ENCODE data around the gene TSSC4.

The TSSC4 gene

GRCh38 chr11:2369320-2369719 lies 31.2 kb upstream of the TSSC4 start:
- DNase-seq (ENCODE audit: low spot score) = no peak

GRCh38 chr11:2369896-2370295 lies 30.7 kb upstream of the TSSC4 start:
- no peak for DNase-seq (ENCODE audit: low spot score)

- DNase-seq (ENCODE audit: low spot score) = no peak
Observed at GRCh38 chr11:2374456-2375201, 25.9 kb upstream of the TSSC4 start.

GRCh38 chr11:2375341-2375853 lies 25.2 kb upstream of the TSSC4 start:
- no peak for DNase-seq (ENCODE audit: low spot score)

GRCh38 chr11:2375964-2376551 lies 24.5 kb upstream of the TSSC4 start:
- DNase-seq (ENCODE audit: low spot score) = no peak

GRCh38 chr11:2376751-2377451 lies 23.6 kb upstream of the TSSC4 start, which contains the start of gene CD81:
Gene CD81, plus strand, starts transcription at chr11:2377310. Its CDS starts 240 bp downstream, at chr11:2377550.
- DNase-seq (ENCODE audit: low spot score) = peak; percentile 76

GRCh38 chr11:2377511-2378443 lies 22.8 kb upstream of the TSSC4 start:
- DNase-seq (ENCODE audit: low spot score) = peak; percentile 73

- DNase-seq (ENCODE audit: low spot score) = no peak
Observed at GRCh38 chr11:2378527-2379210, 21.9 kb upstream of the TSSC4 start.

- no peak for DNase-seq (ENCODE audit: low spot score)
Observed at GRCh38 chr11:2379466-2380174, 20.9 kb upstream of the TSSC4 start.

GRCh38 chr11:2380396-2380795 lies 20.2 kb upstream of the TSSC4 start:
- no peak for DNase-seq (ENCODE audit: low spot score)

- peak; percentile 81 for DNase-seq (ENCODE audit: low spot score)
Observed at GRCh38 chr11:2380807-2381350, 19.7 kb upstream of the TSSC4 start.

- no peak for DNase-seq (ENCODE audit: low spot score)
Observed at GRCh38 chr11:2381494-2382128, 18.9 kb upstream of the TSSC4 start.

- DNase-seq (ENCODE audit: low spot score) = peak; percentile 50
Observed at GRCh38 chr11:2382129-2382517, 18.4 kb upstream of the TSSC4 start.

GRCh38 chr11:2382936-2383851 lies 17.4 kb upstream of the TSSC4 start:
- peak; percentile 69 for DNase-seq (ENCODE audit: low spot score)

GRCh38 chr11:2383852-2384804 lies 16.4 kb upstream of the TSSC4 start:
- peak; percentile 71 for DNase-seq (ENCODE audit: low spot score)

GRCh38 chr11:2385156-2386151 lies 15.1 kb upstream of the TSSC4 start:
- no peak for DNase-seq (ENCODE audit: low spot score)
